ENCODE results near the gene SAMD8. TPM values are rescaled to one million over a fixed set of nuclear protein-coding genes. Genes with fewer than 3 reads are reported as not detected.
"Not testable (repeated sequence)": the region's sequence is repeated elsewhere in the genome, so short reads cannot be mapped to it uniquely, and the experiment has no call there.

SAMD8 gene
- total RNA-seq, 4 donors from 2014 or later: 19.0 to 28.0 (median 27.5) TPM

GRCh38 chr10:75202321-75203045 is 91.0 kb downstream of the SAMD8 start:
- no peaks in the 10 kb centered on the region for H3K36me3 ChIP-seq
- no peaks in the 10 kb centered on the region for H3K27me3 ChIP-seq
- no peak for TF ChIP-seq EP300 (IDR thresholded peaks at IDR 0.05)
- TF ChIP-seq POLR2AphosphoS5 (IDR thresholded peaks at IDR 0.05): peak; percentile 45 to 50
- peak overlapping the region; percentile 65 to 74 (median 70) for H3K27ac ChIP-seq (replicated peaks in 1 of 4)
- intact Hi-C loops (cut with DNase I): no loop called here
- DNase-seq (ENCODE audit: extremely low spot score): no peak
- H3K9me3 ChIP-seq: no peaks in the 10 kb centered on the region
- no peak overlapping the region for H3K4me3 ChIP-seq
- peaks cover 17 to 25% (median 18%) of the 10 kb centered on the region in 4 donors for H3K4me1 ChIP-seq
- 50% methylated on average over 1 of the region's 1 CpG for WGBS

GRCh38 chr10:75203046-75203620 is 91.7 kb downstream of the SAMD8 start:
- Histone ChIP-seq H3K4me1 (peaks cover 17 to 32% (median 24%) of the 10 kb centered on the region in 4 donors), H3K27ac (replicated peaks in 1 of 4) (peak overlapping the region; percentile 65 to 74 (median 70))
- 80% methylated on average over 11 of the region's 11 CpGs for WGBS
- H3K27me3 ChIP-seq; H3K36me3 ChIP-seq; H3K4me3 ChIP-seq; intact Hi-C loops (cut with DNase I); H3K9me3 ChIP-seq; DNase-seq (ENCODE audit: extremely low spot score): not testable (repeated sequence)

GRCh38 chr10:75203724-75204123 is 92.3 kb downstream of the SAMD8 start:
- Histone ChIP-seq H3K9me3 (no peaks in the 10 kb centered on the region), H3K27me3 (no peaks in the 10 kb centered on the region), H3K4me3 (no peak overlapping the region), H3K27ac (replicated peaks in 1 of 4) (peak overlapping the region in 3 of 4 donors; percentile 65 to 70 (median 69)), H3K4me1 (peaks cover 17 to 38% (median 30%) of the 10 kb centered on the region in 4 donors), H3K36me3 (no peaks in the 10 kb centered on the region)
- intact Hi-C loops (cut with DNase I): no loop called here
- no peak for DNase-seq (ENCODE audit: extremely low spot score)
- no peak for TF ChIP-seq EP300 (IDR thresholded peaks at IDR 0.05)
- TF ChIP-seq POLR2AphosphoS5 (IDR thresholded peaks at IDR 0.05): no peak
- TF ChIP-seq POLR2A (IDR thresholded peaks at IDR 0.05; ENCODE audit: low read depth): no peak
- no peak for TF ChIP-seq CTCF (IDR thresholded peaks at IDR 0.05)
- WGBS: 94% methylated on average over 4 of the region's 5 CpGs

GRCh38 chr10:75205908-75206307 is 94.5 kb downstream of the SAMD8 start:
- peaks cover 26 to 48% (median 41%) of the 10 kb centered on the region in 4 donors for H3K4me1 ChIP-seq
- no peak overlapping the region for H3K4me3 ChIP-seq
- WGBS: 100% methylated on average over 2 of the region's 2 CpGs
- intact Hi-C loops (cut with DNase I): no loop called here
- no peaks in the 10 kb centered on the region for H3K9me3 ChIP-seq
- H3K36me3 ChIP-seq: no peaks in the 10 kb centered on the region
- no peak overlapping the region for H3K27ac ChIP-seq (replicated peaks in 1 of 4)
- H3K27me3 ChIP-seq: no peaks in the 10 kb centered on the region
- no peak for DNase-seq (ENCODE audit: extremely low spot score)
- TF ChIP-seq CTCF (IDR thresholded peaks at IDR 0.05): no peak
- no peak for TF ChIP-seq POLR2A (IDR thresholded peaks at IDR 0.05; ENCODE audit: low read depth)
- no peak for TF ChIP-seq EP300 (IDR thresholded peaks at IDR 0.05)
- TF ChIP-seq POLR2AphosphoS5 (IDR thresholded peaks at IDR 0.05): no peak

GRCh38 chr10:75206638-75207037 is 95.2 kb downstream of the SAMD8 start:
- H3K9me3 ChIP-seq; intact Hi-C loops (cut with DNase I); H3K27me3 ChIP-seq; H3K36me3 ChIP-seq; DNase-seq (ENCODE audit: extremely low spot score); H3K4me3 ChIP-seq: not testable (repeated sequence)
- Histone ChIP-seq H3K4me1 (peaks cover 26 to 49% (median 44%) of the 10 kb centered on the region in 4 donors), H3K27ac (replicated peaks in 1 of 4) (peak overlapping the region in 1 of 4 donors; percentile 98)
- WGBS: 92% methylated on average over 14 of the region's 14 CpGs

GRCh38 chr10:75207079-75207856 is 95.8 kb downstream of the SAMD8 start:
- peaks cover 32 to 49% (median 45%) of the 10 kb centered on the region in 4 donors for H3K4me1 ChIP-seq
- H3K27me3 ChIP-seq: no peaks in the 10 kb centered on the region
- intact Hi-C loops (cut with DNase I): no loop called here
- no peaks in the 10 kb centered on the region for H3K9me3 ChIP-seq
- no peak overlapping the region for H3K4me3 ChIP-seq
- 70% methylated on average over 13 of the region's 13 CpGs for WGBS
- DNase-seq (ENCODE audit: extremely low spot score): no peak
- TF ChIP-seq POLR2A (IDR thresholded peaks at IDR 0.05; ENCODE audit: low read depth): no peak
- TF ChIP-seq POLR2AphosphoS5 (IDR thresholded peaks at IDR 0.05): no peak
- TF ChIP-seq EP300 (IDR thresholded peaks at IDR 0.05): no peak
- no peak for TF ChIP-seq CTCF (IDR thresholded peaks at IDR 0.05)
- H3K36me3 ChIP-seq: peaks cover 0 to 5% (median under 1%) of the 10 kb centered on the region in 4 donors
- peak overlapping the region in 3 of 4 donors; percentile 96 to 98 (median 98) for H3K27ac ChIP-seq (replicated peaks in 1 of 4)

Data from esophagus muscularis mucosa (tissue), 4 donors.